Ovary (tissue), 3 donors: ENCODE data around the gene AOPEP.

ENCODE experiments used
- EP300 ChIP-seq: sonication (generic); formaldehyde crosslinking; IDR thresholded peaks from one replicate; pipeline ENCODE4 v1.6.1; 2017; ENCODE audit warnings: antibody characterized with exemption
- POLR2A ChIP-seq: fragments of 450-650 bp; IDR thresholded peaks from one replicate; pipeline ENCODE4 v1.6.1; 2017; ENCODE audit warnings: antibody characterized with exemption, mild to moderate bottlenecking, moderate library complexity
- TF ChIP-seq, protein P1 (sequence below), 3 donors: fragments of 450-650 bp in 2 of 3; fragments of 200-600 bp in 1 of 3; IDR thresholded peaks; one replicate each; pipeline versions ENCODE4 v1.5.1 to v1.8.0; 2016 to 2022; ENCODE audit warnings: antibody characterized with exemption in 3 of 3, mild to moderate bottlenecking in 1 of 3
- donor health status: DM: no; HTN: no; CAD: no.

DNA sequence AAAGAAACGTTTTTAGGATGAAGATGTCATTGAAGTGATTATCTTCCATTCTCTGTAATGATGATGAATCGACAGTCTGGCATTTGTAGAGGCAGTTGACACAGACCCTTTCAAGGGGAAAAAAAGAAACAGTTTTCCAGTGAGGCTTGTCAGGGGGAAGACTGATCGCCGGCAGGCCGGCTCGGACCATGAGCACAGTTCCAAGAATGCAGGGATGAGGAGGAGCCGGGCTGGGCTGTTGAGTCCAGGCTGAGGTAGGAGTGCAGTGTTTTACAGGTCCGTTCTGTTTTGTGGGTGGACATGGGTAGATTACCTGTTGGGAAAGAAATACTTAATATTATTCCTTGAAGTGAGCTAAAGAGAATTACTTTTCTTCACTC is 194.6 kb downstream of the AOPEP start:
- TF ChIP-seq, protein P1, sequence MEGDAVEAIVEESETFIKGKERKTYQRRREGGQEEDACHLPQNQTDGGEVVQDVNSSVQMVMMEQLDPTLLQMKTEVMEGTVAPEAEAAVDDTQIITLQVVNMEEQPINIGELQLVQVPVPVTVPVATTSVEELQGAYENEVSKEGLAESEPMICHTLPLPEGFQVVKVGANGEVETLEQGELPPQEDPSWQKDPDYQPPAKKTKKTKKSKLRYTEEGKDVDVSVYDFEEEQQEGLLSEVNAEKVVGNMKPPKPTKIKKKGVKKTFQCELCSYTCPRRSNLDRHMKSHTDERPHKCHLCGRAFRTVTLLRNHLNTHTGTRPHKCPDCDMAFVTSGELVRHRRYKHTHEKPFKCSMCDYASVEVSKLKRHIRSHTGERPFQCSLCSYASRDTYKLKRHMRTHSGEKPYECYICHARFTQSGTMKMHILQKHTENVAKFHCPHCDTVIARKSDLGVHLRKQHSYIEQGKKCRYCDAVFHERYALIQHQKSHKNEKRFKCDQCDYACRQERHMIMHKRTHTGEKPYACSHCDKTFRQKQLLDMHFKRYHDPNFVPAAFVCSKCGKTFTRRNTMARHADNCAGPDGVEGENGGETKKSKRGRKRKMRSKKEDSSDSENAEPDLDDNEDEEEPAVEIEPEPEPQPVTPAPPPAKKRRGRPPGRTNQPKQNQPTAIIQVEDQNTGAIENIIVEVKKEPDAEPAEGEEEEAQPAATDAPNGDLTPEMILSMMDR (IDR thresholded peaks at IDR 0.05) = no peak
- TF ChIP-seq EP300 (no peak), POLR2A (no peak)
